Measurements from ENCODE around the gene SLAMF6. TPM values are rescaled to one million over a fixed set of nuclear protein-coding genes. Genes with fewer than 3 reads are reported as not detected.

The SLAMF6 gene
- total RNA-seq, 4 donors from 2014 or later, result 0.49 to 1.2 (median 0.62) TPM; not detected in 1

GRCh38 chr1:160548183-160548582, 25.1 kb upstream of the SLAMF6 start:
- H3K36me3 ChIP-seq, result no peaks in the 10 kb centered on the region
- H3K27me3 ChIP-seq, result peaks cover 5% of the 10 kb centered on the region
- H3K27ac ChIP-seq, result no peak overlapping the region
- no peak overlapping the region for H3K4me3 ChIP-seq
- WGBS, 2 donors (ENCODE audit: low coverage in 1 of 2), result 59 to 67% methylated on average over 3 of the region's 3 CpGs
- no peaks in the 10 kb centered on the region for H3K4me1 ChIP-seq
- H3K9me3 ChIP-seq, result no peaks in the 10 kb centered on the region
- ATAC-seq, result no peak
- TF ChIP-seq CTCF (IDR thresholded peaks at IDR 0.05) (no peak), POLR2AphosphoS5 (IDR thresholded peaks at IDR 0.05) (no peak), EP300 (IDR thresholded peaks at IDR 0.05) (no peak), POLR2A (IDR thresholded peaks at IDR 0.05) (no peak)

GRCh38 chr1:160547422-160547821, 24.4 kb upstream of the SLAMF6 start:
- no peak overlapping the region for H3K4me3 ChIP-seq
- WGBS, 2 donors (ENCODE audit: low coverage in 1 of 2), result 77 to 80% methylated on average over 2 to 4 of the region's 4 CpGs
- H3K27me3 ChIP-seq, result peaks cover 5% of the 10 kb centered on the region
- no peak for TF ChIP-seq POLR2A (IDR thresholded peaks at IDR 0.05)
- TF ChIP-seq EP300 (IDR thresholded peaks at IDR 0.05), result no peak
- no peak for TF ChIP-seq CTCF (IDR thresholded peaks at IDR 0.05)
- ATAC-seq, result peak; percentile 17
- no peaks in the 10 kb centered on the region for H3K4me1 ChIP-seq
- no peaks in the 10 kb centered on the region for H3K9me3 ChIP-seq
- no peak overlapping the region for H3K27ac ChIP-seq
- no peaks in the 10 kb centered on the region for H3K36me3 ChIP-seq

GRCh38 chr1:160546942-160547341, 23.9 kb upstream of the SLAMF6 start:
- no peak for TF ChIP-seq POLR2AphosphoS5 (IDR thresholded peaks at IDR 0.05)
- H3K4me1 ChIP-seq, result no peaks in the 10 kb centered on the region
- no peaks in the 10 kb centered on the region for H3K36me3 ChIP-seq
- no peak overlapping the region for H3K4me3 ChIP-seq
- WGBS, 2 donors (ENCODE audit: low coverage in 1 of 2), result 60 to 67% methylated on average over 1 to 2 of the region's 2 CpGs
- H3K27ac ChIP-seq, result no peak overlapping the region
- no peaks in the 10 kb centered on the region for H3K9me3 ChIP-seq
- peaks cover 5% of the 10 kb centered on the region for H3K27me3 ChIP-seq
- ATAC-seq, result peak; percentile 67

- no peak for ATAC-seq
- Histone ChIP-seq H3K36me3 (no peaks in the 10 kb centered on the region), H3K27ac (no peak overlapping the region), H3K4me3 (no peak overlapping the region), H3K27me3 (no peaks in the 10 kb centered on the region), H3K9me3 (no peaks in the 10 kb centered on the region), H3K4me1 (no peaks in the 10 kb centered on the region)
- TF ChIP-seq POLR2A (IDR thresholded peaks at IDR 0.05) (no peak), CTCF (IDR thresholded peaks at IDR 0.05) (no peak), EP300 (IDR thresholded peaks at IDR 0.05) (no peak), POLR2AphosphoS5 (IDR thresholded peaks at IDR 0.05) (no peak)
- WGBS, 2 donors (ENCODE audit: low coverage in 1 of 2), result 0 to 14% methylated on average over 1 of the region's 1 CpG
Measured at GRCh38 chr1:160544647-160545046, 21.6 kb upstream of the SLAMF6 start.

GRCh38 chr1:160542303-160542945, 19.4 kb upstream of the SLAMF6 start:
- no peaks in the 10 kb centered on the region for H3K9me3 ChIP-seq
- H3K36me3 ChIP-seq, result no peaks in the 10 kb centered on the region
- TF ChIP-seq POLR2AphosphoS5 (IDR thresholded peaks at IDR 0.05) (no peak), POLR2A (IDR thresholded peaks at IDR 0.05) (no peak)
- no peak overlapping the region for H3K27ac ChIP-seq
- H3K4me1 ChIP-seq, result no peaks in the 10 kb centered on the region
- 0 to 28% methylated on average over 2 of the region's 2 CpGs for WGBS, 2 donors (ENCODE audit: low coverage in 1 of 2)
- no peak for ATAC-seq
- no peak overlapping the region for H3K4me3 ChIP-seq
- no peaks in the 10 kb centered on the region for H3K27me3 ChIP-seq

- 35 to 56% methylated on average over 1 of the region's 1 CpG for WGBS, 2 donors (ENCODE audit: low coverage in 1 of 2)
- no peak for ATAC-seq
- Histone ChIP-seq H3K36me3 (no peaks in the 10 kb centered on the region), H3K27ac (no peak overlapping the region), H3K4me1 (no peaks in the 10 kb centered on the region), H3K4me3 (no peak overlapping the region), H3K27me3 (no peaks in the 10 kb centered on the region), H3K9me3 (no peaks in the 10 kb centered on the region)
- TF ChIP-seq POLR2AphosphoS5 (IDR thresholded peaks at IDR 0.05) (no peak), CTCF (IDR thresholded peaks at IDR 0.05) (no peak), POLR2A (IDR thresholded peaks at IDR 0.05) (no peak), EP300 (IDR thresholded peaks at IDR 0.05) (no peak)
Measured at GRCh38 chr1:160541622-160542302, 18.7 kb upstream of the SLAMF6 start.
